NCI-H187 (cell line): ENCODE results near the gene ALKBH4.
"Not testable (repeated sequence)": the region's sequence is repeated elsewhere in the genome, so short reads cannot be mapped to it uniquely, and the experiment has no call there.

Experiments
- DNase-seq, 2 experiments: peaks; one replicate each; lab custom pipeline; 2025; lab: John Stamatoyannopoulos, UW

Gene ALKBH4

GRCh38 chr7:102426268-102427018 is 38.2 kb downstream of the ALKBH4 start:
- no peak for DNase-seq

DNA sequence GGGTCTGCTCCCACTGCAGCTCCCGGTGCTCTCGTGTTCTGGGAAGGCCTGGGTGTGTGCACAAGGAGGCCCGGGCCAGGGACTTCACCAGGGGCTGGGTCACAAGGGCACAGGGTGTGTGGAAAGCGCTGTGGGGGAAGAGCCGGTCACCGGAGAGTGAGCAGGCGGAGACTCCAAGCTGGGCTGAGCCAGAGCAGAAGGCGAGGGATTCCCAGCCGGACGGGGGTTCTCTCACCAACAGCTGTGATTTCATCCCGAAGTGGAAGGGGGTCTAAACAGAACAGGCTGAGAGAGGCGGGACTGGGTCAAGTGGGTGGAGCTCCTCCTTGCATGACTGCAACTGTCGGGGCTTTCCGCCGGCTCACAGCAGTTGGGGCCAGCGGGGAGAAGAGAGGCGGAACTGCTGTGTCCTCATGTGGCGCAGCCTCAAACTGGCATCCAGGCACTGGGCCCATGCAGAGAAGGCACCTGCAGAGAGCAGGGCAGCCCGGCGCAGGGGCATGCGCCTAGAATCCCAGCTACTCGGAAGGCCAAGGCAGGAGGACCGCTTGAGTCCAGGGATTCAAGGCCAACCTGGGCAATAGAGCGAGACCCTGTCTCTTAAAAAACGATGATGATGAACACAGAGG is 38.9 kb downstream of the ALKBH4 start:
- DNase-seq: no peak

GRCh38 chr7:102424787-102425218 is 39.9 kb downstream of the ALKBH4 start:
- DNase-seq: no peak

GRCh38 chr7:102424129-102424551 is 40.5 kb downstream of the ALKBH4 start:
- no peak for DNase-seq

DNA sequence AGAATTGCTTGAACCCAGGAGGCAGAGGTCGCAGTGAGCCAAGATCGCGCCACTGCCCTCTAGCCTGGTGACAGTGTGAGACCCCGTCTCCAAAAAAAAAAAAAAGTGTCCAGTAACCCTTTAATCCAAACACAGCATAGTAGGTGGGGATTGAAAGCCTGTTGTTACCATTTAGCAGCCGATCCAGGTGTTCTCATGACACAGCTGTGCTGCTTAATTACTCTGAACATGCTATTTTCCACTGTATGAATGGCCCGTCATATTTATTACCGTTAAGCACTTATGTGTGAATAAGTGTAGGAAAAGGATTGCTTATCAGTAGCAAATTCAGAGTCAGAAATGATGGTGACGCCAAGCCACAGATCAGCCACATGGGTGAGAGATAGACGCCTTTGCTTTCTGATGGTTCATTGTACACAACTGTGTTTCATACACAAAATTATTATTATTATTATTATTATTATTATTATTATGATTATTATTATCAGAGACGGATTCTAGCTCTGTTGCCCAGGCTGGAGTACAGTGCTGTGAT is 42.9 kb downstream of the ALKBH4 start:
- no peak for DNase-seq

DNA sequence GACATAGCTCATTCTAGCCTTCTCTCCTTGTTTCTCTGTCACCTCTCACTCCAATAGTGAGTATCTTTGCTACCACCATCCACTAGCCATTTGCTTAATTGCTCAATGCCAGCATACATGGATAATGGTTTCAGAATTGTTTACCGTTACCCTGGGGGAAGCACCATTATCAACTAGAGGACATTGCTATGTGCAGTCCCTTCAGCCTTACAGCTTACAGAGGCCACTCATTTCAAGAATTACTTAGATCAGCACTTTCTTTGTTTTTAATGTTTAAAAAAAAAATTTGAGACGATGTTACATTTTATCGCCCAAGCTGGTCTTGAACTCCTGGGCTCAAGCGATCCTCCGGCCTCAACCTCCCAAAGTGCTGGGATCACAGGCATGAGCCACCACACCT is 46.1 kb downstream of the ALKBH4 start:
- DNase-seq: no peak

DNA sequence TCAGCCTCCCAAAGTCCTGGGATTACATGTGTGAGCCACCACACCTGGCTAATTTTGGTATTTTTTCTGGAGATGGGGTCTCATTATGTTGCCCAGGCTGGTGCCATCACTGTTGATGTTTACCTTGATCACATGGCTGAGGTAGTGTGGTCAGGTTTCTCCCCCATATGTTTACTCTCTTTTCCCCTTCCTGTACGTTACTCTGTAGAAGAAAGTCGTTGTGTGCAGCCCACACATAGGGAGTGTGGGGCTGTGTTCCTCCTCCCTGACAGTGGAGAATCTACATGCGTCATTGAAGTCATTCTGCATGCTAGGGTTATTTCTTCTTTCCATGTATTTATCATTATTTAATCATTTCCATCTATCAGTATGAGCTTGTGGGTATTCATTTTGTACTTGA is 47.6 kb downstream of the ALKBH4 start:
- no peak for DNase-seq

- DNase-seq: no peak
Measured at GRCh38 chr7:102416406-102416805, 48.3 kb downstream of the ALKBH4 start.

DNA sequence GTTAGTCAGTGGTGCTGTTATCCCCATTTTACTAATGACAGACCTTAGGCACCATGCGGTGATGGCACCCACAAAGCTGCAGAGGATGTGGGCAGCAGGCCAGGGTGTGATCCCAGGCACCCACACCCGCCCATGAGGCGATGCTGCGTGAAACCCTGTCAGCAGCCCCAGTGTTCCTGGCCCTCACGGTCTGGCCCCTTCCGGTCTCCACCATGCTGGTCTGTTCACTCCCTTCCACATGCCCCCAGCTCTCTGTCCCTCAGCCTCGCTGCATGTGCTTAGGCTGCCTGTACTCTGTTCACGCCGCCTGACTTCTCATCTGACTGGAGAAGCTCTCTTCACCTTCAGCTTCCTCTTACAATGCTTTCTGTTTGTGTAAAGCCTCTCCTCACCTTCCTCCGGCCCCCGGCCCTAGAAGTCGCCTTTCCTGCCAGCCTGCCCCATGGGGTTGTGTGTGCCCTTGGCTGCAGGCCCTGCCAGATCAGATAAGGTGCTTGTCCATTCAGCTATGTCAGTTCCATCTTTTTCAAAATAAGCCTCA is 48.9 kb downstream of the ALKBH4 start:
- DNase-seq: no peak

DNA sequence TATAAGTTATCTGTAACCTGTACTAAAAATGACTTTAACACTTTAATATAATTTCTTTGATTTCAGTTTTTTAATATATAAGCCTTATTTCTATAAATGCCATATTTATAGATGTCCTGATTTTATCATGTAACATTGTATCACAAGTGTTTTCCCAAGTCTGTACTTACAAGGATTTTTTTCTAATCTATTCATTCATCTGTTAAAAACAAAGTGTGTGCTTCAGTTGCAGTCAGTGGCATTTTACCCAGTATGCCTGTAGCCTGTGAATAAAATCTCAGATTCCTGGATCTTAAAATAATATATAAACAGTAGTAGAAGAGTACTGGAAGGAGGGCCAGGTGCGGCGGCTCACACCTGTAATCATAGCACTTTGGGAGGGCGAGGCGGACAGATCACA is 51.1 kb downstream of the ALKBH4 start:
- no peak for DNase-seq

DNA sequence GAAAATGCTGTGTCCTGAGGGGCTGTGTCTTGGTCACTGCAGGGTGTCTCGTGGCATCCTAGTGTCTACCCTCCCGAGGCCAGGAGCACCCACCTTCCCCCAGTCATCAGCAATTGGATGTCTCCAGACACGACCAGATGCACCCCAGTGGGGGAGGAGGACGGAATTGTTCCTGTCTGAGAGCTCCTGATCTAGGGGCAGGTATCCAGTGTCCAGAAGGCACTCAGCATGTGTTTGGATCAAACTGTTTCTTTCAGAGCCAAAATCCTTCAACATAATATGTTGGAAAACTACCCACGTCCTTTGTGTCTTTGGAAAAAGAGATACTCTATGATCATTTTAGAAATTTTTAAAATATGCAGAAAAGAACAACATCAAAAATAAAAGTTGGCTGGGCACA is 51.6 kb downstream of the ALKBH4 start:
- no peak for DNase-seq

DNA sequence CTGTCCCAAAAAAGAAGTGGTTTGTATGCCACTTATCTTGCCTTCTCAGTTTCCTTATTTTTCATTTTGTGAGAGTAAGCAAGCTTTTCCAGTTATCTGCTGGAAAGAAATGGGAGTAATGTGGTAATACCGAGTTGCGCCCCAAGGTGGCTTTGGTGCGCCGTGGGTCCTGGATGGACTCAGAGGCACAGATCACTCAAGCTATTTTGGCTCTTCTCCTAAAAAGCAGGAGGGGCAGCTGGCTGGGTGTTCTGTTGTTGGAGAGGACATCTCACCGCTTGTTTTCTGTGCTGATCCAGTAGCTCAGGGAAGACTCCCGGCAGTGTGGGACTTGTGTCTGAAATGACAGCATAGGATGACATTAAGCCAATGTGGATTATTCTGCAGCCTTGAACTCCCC is 52.1 kb downstream of the ALKBH4 start:
- DNase-seq: no peak

- no peak for DNase-seq
Measured at GRCh38 chr7:102410918-102411317, 53.7 kb downstream of the ALKBH4 start.

DNA sequence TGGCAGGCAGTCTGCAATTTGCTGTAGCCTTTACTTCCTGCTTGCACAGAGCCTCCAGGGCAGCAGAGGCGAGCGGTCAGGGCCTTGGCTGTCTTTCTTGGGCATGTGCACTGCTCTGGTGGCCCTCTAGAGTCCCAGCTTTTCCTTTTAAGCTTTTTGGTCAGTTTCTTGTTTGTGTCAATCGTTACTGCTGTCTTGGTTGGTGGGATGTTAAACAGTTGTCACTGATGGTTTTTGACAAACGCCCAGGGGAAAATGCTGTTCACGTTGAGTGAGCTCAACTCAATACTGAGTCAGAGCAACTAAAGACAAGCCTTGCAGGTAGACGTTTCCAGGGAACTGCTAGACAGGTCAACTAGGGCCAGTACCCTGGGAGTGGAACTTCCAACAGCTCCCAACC is 54.5 kb downstream of the ALKBH4 start:
- no peak for DNase-seq

DNA sequence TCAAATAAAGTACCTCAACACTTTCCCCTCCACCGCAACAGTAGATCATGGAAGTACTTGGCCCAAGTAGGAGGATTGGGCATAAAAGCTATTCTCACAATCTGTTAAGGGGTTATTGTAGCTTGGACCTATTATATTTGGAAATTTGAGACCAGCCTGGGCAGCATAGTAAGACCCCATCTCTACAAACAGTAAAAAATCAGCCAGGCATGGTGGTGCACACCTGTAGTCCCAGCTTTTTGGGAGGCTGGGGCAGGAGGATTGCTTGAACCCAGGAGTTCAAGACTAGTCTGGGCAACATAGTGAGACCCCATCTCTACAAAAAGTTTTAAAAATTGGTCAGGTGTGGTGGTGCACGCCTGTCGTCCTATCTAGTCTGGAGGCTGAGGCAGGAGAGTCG is 55.3 kb downstream of the ALKBH4 start:
- DNase-seq: no peak

GRCh38 chr7:102408530-102408929 is 56.1 kb downstream of the ALKBH4 start:
- not testable (repeated sequence) for DNase-seq

GRCh38 chr7:102407910-102408309 is 56.8 kb downstream of the ALKBH4 start:
- no peak for DNase-seq
